Activated CD4-positive, CD25-positive, alpha-beta regulatory T cell treated with anti-CD3 and anti-CD28 coated beads, Interleukin-2, amount 50 U/mL, for 72 hours (primary cell): ENCODE measurements around the gene STXBP4.

Source experiments
- DNase-seq: peaks from one replicate; pipeline ENCODE4 v3.0.0; 2021

STXBP4 gene

GRCh38 chr17:54971901-54972300, 3.3 kb downstream of the STXBP4 start:
- no peak for DNase-seq

DNA sequence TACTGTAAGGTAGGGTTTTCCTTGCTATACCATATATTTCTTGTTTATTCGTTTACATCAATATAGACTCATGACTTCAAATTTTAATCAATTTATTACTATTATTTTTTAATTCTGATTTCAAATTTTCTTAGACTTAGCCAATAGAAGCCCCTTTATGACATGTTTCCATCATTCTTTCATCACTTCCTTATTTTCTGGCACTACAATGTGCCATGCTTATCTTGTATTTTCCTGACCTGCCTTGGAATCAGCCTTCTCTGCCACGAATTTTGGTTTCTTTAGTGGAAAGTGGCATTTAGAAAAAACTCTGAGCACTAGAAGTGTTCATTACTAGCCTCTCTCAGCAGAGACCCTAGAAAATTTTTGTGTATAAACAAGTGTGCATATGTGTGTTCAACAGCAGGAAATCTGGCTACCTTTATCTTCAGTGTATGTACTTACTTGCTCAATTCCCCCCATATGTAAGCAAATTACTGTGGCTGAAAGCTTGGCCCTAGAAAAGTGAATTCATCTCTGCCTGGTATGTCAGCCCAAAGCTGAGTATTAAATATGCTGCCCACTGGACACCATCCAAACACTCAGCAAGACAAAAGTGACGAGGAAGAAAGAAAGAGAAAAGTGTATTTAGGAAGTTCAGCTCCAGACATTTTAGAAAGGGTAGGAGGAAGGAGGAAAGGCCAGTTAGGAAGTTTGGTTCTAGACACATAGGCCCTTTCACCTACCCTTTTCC, 4.0 kb downstream of the STXBP4 start:
- DNase-seq = no peak

DNA sequence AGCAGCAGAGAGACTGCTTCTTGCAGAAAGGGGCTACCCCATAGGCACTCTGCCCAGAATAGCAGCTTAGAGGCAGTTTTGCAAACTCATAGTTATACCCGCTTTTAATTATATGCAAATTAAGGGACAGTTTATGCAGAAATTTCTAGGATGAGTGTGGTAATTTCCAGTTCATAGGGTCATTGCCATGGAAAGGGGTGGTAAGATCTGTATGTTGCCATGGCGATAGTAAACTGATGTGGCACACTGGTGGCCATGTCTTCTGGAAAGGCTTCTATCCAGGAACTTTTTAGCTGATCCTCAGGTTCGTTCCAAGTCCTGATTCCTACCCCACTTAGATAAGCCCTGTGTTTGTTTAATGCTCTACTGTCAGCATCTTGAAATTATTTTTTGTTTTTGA, 6.2 kb downstream of the STXBP4 start:
- DNase-seq = no peak

DNA sequence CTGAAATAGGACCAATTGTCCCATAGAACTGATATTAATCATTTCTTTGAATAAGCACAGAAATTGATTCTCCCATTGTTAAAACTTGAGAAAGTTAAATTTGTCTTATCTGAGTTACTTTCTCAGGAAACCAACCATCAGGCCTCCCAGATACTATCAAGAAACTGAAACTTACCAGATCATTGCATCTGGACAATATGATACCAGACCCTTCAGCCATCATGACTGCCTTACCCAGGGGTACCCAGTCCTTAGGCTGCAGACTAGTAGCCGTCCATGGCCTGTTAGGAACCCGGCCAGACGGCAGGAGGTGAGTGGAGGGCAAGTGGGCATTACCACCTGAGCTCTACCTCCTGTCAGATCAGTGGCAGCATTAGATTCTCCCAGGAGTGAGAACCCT, 7.8 kb downstream of the STXBP4 start:
- no peak for DNase-seq

DNA sequence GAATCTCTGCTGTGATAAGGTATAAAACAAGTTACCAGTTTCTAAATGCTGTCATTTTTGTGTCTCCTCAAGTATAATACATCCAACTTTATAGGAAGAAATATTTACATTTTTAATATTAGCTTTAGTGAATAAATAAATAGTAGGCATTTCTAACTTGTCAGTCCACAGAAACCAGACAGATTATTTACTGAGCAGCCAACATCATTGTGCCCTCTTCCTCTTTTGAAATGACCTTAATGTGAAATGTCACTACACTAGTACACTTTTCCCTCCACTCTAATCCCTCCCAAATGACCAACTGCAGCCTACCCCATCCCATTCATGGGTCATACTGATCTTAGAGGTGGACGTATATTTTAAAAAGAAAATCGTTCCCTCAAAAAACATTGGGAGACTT, 9.2 kb downstream of the STXBP4 start:
- no peak for DNase-seq

GRCh38 chr17:54979657-54980056, 11.1 kb downstream of the STXBP4 start:
- DNase-seq = no peak

DNA sequence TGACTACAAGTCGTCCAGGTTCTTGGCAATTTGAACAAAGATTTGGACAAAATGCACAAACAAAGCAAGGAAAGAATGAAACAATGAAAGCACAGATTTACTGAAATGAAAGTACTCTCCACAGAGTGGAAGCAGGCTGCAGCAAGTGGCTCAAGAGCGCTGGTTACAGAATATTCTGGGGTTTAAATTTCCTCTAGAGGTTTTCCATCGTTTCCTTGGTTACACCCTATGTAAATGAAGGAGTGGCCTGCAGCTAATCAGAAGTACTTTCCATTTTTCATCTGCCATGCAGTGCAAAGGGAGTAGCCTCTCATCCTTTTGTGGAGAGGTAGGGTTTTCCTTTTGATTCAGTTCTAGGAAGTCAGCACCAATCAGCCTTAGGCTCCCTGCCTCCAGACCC, 11.8 kb downstream of the STXBP4 start:
- DNase-seq = no peak

DNA sequence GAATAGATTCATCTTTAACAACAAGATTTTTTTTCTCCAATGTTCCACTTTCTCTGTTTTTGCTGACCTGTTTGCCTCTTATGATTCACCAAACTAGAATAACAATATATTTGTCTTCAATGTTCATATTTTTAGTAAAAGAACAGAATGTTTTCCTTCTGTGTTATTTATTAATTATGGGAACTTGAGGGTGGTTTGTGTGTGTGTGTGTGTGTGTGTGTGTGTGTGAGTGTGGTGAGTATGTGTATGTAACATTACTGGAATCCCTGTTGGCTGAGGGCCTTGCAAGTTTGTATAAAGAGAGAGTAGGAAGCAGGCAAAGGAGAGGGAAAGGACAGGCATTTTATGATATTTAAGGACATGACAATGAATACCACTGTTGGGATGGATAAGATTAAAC, 13.8 kb downstream of the STXBP4 start:
- no peak for DNase-seq

- no peak for DNase-seq
These were observed 14.7 kb downstream of the STXBP4 start for GRCh38 chr17:54983260-54983659.

DNA sequence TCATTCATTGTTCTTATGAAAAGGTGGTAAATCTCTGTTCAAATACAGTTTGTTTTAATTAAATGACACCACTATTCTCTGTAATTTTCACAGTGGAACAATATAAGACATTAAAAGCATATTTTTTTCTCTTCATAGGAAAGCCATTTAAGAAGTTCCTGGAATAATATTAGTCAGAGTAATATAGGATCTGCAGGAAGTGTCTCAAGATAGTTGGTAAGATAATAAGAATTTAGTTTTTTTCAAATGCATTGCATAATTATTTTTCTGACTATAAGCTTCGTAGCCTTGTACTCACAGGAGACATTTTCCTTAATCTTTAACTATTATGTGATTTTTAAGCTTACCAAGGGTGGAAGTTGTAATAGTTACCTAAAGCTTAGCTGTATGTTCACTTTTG, 16.9 kb downstream of the STXBP4 start:
- DNase-seq = no peak

DNA sequence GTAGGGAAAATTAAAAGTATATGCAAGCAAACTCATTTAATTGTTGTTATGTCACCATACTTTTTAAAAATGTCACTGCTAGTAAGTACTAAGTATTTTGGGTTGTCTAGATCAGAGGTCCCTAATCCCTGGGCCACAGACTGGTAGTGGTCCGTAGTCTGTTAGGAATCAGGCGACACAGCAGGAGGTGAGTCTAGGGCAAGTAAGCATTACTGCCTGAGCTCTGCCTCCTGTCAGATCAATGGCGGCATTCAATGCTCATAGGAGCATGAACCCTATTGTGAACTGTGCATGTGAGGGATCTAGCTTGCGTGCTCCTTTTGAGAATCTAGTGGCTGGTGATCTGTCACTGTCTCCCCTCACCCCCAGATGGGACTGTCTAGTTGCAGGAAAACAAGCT, 21.6 kb downstream of the STXBP4 start:
- DNase-seq = no peak

DNA sequence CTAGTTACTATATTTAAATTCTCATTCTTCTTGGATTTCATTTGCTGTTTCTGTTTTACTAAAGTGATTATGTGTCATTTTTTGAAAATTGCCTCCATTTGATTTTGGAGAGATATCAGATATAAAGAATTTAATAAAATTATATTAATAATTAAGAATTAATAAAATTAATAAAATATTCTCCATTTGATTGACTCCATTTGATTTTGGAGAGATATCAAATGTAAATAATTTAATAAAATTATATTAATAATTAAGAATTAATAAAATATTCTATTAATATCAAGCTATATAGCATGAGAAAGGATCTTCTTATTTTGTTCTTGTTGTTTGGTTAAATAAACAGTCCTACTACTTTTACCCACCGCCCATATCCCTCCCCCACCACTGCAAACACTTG, 23.0 kb downstream of the STXBP4 start:
- DNase-seq = no peak

- DNase-seq = no peak
These were observed 24.5 kb downstream of the STXBP4 start for GRCh38 chr17:54992797-54993639.

DNA sequence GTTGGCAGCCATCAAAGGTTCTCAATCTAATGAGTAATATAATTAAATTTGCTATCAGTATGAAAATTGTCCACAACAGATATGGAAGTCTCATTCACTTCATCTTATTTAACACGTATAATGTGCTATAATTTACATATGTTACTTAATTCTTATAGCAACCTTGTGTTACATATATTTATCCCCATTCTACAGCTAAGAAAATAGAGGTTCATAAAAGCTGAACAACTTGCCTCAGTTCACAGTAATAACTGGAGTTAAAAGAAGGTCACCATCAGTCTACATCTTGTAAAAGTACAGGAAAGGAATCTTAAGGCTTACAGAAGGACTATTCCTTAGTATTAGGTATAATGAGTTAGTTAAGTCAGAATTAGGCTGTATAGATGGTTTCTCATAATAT, 27.9 kb downstream of the STXBP4 start:
- DNase-seq = no peak

GRCh38 chr17:55002458-55002857, 33.9 kb downstream of the STXBP4 start:
- DNase-seq = no peak

DNA sequence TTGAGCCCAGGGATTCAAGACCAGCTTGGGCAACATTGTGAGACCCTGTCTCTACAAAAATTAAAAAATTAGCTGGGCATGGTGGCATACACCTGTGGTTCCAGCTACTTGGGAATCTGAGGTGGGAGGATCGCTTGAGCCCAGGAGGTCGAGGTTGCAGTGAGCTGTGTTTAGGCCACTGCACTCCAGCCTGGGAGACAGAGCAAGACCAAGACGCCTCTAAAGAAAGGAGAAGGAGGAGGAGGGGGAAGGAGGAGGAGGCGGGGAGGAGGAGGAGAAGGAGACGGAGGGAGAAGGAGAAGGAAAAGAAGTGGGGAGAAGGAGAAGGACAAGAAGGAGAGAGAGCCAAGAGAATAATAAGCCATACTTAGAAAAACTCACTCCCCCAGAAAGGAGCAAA, 35.9 kb downstream of the STXBP4 start:
- no peak for DNase-seq

DNA sequence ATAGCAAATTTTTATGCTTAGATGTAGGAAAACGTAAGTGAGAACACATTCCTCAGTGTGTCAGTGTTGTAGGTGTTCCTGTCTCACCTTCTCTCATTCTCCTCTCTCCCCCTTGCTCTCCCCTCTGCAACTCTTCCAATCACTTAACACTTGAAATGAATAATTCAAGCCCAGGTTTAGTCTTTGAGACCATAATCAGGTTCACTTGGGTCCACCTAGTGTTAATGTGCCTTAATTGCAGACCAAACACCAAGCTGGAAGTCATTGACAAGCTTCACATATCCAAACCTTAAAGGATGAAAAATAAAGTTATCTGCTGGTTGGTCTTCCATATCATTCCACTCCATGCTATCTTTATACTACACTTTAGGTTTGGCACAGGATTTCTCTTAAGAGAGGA, 37.0 kb downstream of the STXBP4 start:
- DNase-seq = no peak

GRCh38 chr17:55023626-55024025, 55.1 kb downstream of the STXBP4 start:
- no peak for DNase-seq

DNA sequence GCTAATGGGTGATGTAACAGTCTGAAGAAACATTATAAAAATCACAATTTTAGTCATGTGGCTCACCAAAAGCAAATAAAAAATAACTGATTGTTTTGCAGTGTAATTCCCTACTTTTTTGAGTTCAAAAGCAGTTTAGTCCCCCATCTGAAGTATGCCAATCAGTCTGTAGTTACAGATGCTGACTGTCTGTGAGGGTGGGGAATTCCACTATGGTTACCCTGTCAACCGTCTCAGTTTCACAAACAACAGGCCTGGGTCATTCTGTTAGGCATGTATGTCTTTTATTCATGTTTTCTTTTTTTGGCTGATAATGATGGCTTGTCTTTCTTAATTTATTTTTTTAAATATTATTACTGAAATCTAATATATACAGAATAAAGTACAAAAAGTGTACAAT, 69.3 kb downstream of the STXBP4 start:
- DNase-seq = no peak

- no peak for DNase-seq
These were observed 69.7 kb downstream of the STXBP4 start for GRCh38 chr17:55038291-55038690.

GRCh38 chr17:55040611-55041010, 72.0 kb downstream of the STXBP4 start:
- no peak for DNase-seq

GRCh38 chr17:55053855-55054254, 85.3 kb downstream of the STXBP4 start:
- DNase-seq = no peak

DNA sequence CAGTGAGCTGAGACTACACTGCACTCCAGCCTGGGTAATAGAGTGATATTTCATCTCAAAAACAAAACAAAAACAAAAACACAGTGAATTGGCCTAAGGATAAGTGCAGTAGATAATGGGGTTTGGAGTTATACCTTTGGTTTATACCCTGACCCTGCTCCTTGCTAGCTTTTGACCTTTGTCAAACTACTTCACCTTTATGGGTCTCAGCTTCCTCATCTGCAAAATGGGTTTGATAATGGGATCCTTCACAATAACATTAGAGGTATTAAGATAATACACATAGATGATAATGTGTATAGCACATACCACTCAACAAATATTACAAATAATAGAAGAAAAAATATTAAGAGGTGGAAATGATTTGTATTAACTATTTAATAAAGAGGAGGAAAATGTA, 85.9 kb downstream of the STXBP4 start:
- no peak for DNase-seq

DNA sequence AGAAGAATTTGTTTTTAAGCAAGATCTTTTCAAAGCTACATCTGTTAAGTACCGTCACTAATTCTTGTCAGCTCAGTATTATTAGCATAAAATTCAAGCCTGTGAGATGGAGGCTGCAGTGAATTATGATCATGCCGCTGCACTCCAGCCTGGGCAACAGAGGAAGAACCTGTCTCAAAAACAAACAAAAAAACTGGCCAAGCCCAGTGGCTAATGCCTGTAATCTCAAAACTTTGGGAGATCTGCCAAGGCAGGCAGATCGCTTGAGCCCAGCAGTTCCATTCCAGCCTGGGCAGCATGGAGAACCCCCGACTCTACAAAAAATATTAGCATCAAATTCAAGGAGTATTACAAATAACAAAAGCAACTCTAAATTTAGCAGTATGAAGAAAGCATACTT, 88.0 kb downstream of the STXBP4 start:
- DNase-seq = no peak

DNA sequence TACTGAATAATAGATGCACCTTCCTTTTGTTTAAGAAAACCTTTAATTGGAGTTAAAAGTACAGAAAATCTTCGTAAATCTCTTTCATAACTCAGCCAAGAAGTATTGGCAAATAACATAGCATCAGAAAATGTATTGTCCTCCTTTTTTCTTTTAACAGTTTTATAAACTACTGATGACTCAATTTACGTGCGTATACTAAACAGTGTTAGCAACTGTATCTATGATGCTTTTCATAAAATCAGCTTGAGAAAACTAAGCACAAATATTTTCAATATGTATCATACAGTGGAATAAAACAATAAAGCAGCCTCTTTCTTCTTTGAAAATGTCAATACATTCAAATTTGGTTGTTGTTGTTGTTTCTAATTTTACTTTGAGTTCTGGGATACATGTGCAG, 88.6 kb downstream of the STXBP4 start:
- DNase-seq = no peak
